Parathyroid adenoma (tissue), 2 donors: Measurements from ENCODE around the gene PYCARD.
"Not testable (repeated sequence)": the region's sequence is repeated elsewhere in the genome, so short reads cannot be mapped to it uniquely, and the experiment has no call there.

ENCODE experiments used
- H2AFZ ChIP-seq: fragments of 300-600 bp; sonication (generic); one replicate; pipeline ENCODE4 v1.7.0; 2017; ENCODE audit warnings: antibody characterized with exemption, mild to moderate bottlenecking
- H3K27ac ChIP-seq: fragments of 300-600 bp; sonication (generic); one replicate; pipeline ENCODE4 v1.7.0; 2017
- H3K27me3 ChIP-seq: fragments of 300-600 bp; sonication (generic); one replicate; pipeline ENCODE4 v1.7.0; 2017; ENCODE audit warnings: low read length; ENCODE audit not compliant: control insufficient read depth, insufficient read depth
- H3K36me3 ChIP-seq: fragments of 300-600 bp; sonication (generic); one replicate; pipeline ENCODE4 v1.7.0; 2017; ENCODE audit warnings: low read length; ENCODE audit not compliant: control insufficient read depth, insufficient read depth
- H3K4me1 ChIP-seq: fragments of 300-600 bp; sonication (generic); one replicate; pipeline ENCODE4 v1.7.0; 2017; ENCODE audit warnings: control low read depth
- H3K4me2 ChIP-seq: fragments of 300-600 bp; sonication (generic); one replicate; pipeline ENCODE4 v1.7.0; 2017; ENCODE audit warnings: low read length
- H3K4me3 ChIP-seq: fragments of 300-600 bp; sonication (generic); one replicate; pipeline ENCODE4 v1.7.0; 2017; ENCODE audit warnings: low read depth, low read length
- H3K79me2 ChIP-seq: fragments of 300-600 bp; sonication (generic); one replicate; pipeline ENCODE4 v1.7.0; 2017; ENCODE audit warnings: control low read depth
- H3K9ac ChIP-seq: fragments of 300-600 bp; sonication (generic); one replicate; pipeline ENCODE4 v1.7.0; 2017; ENCODE audit warnings: mild to moderate bottlenecking
- H3K9me3 ChIP-seq: fragments of 300-600 bp; sonication (generic); one replicate; pipeline ENCODE4 v1.7.0; 2017; ENCODE audit warnings: low read length; ENCODE audit not compliant: control insufficient read depth
- TF ChIP-seq, protein P1 (sequence below): fragments of 300-600 bp; sonication (generic); IDR thresholded peaks from one replicate; pipeline ENCODE4 v1.7.0; 2017; ENCODE audit warnings: antibody characterized with exemption, mild to moderate bottlenecking
- donor health status: primary hyperparathyroidism.

The PYCARD gene

DNA sequence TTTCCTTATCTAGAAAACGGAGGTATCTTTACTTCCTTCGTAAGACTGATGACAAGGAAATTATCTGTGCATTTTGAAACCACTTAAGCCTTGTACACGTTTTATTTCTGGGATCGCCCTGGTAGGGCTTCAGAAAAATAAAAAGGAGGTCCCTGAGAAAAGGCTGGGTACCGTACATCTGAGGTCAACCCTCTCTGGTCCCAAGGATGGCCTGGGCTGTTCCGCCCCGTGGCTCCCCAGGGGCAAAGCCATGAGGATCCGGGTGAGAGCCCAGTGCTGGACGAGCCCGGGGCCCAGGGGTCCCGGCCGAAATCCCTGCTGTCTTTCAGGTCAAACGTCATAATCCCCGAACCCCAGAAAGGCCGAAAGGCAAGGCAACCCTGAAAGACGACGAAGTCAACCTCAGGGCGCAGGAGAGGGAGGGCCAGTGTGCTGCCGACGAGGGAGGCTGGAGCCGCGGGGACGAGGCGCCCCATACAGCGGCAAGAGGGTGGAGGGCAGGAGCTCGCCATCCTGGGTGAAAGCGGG, 23.3 kb downstream of the PYCARD start:
- Histone ChIP-seq H3K9me3 (no peaks in the 10 kb centered on the region), H3K36me3 (no peaks in the 10 kb centered on the region), H2AFZ (peak overlapping the region; percentile 98), H3K4me1 (peaks cover 9% of the 10 kb centered on the region), H3K27ac (peak overlapping the region; percentile 97), H3K4me2 (peak overlapping the region; percentile 96), H3K27me3 (no peaks in the 10 kb centered on the region), H3K9ac (peak overlapping the region; percentile 98), H3K4me3 (peak overlapping the region; percentile 75), H3K79me2 (peaks cover 32% of the 10 kb centered on the region)
- TF ChIP-seq, protein P1, sequence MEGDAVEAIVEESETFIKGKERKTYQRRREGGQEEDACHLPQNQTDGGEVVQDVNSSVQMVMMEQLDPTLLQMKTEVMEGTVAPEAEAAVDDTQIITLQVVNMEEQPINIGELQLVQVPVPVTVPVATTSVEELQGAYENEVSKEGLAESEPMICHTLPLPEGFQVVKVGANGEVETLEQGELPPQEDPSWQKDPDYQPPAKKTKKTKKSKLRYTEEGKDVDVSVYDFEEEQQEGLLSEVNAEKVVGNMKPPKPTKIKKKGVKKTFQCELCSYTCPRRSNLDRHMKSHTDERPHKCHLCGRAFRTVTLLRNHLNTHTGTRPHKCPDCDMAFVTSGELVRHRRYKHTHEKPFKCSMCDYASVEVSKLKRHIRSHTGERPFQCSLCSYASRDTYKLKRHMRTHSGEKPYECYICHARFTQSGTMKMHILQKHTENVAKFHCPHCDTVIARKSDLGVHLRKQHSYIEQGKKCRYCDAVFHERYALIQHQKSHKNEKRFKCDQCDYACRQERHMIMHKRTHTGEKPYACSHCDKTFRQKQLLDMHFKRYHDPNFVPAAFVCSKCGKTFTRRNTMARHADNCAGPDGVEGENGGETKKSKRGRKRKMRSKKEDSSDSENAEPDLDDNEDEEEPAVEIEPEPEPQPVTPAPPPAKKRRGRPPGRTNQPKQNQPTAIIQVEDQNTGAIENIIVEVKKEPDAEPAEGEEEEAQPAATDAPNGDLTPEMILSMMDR, result no peak

GRCh38 chr16:31177136-31177535, 25.4 kb downstream of the PYCARD start:
- H3K27ac ChIP-seq, result no peak overlapping the region
- peaks cover 5% of the 10 kb centered on the region for H3K4me1 ChIP-seq
- H3K27me3 ChIP-seq, result no peaks in the 10 kb centered on the region
- H3K9me3 ChIP-seq, result no peaks in the 10 kb centered on the region
- no peak overlapping the region for H3K4me3 ChIP-seq
- peaks cover 22% of the 10 kb centered on the region for H3K79me2 ChIP-seq
- no peak overlapping the region for H3K4me2 ChIP-seq
- TF ChIP-seq, protein P1, result no peak
- H3K36me3 ChIP-seq, result no peaks in the 10 kb centered on the region
- no peak overlapping the region for H3K9ac ChIP-seq
- no peak overlapping the region for H2AFZ ChIP-seq

GRCh38 chr16:31170048-31170447, 32.5 kb downstream of the PYCARD start:
- not testable (repeated sequence) for H3K9me3 ChIP-seq

DNA sequence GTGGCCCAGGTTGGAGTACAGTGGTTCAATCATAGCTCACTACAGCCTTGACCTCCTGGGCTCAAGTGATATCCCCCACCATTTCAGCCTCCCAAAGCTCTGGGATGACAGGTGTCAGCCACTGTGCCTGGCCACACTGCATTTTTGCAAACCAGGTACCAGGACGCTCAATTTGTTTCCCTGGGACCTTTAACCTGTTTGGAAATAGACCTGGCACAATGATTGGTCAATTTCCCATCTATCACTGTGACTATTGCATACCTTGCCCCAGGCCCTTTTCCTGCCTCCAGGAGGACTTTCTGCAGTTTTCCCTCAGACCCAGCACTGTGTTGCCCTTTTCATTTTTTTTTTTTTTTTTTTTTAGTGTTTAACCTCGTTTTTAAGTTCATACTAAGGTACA, 33.7 kb downstream of the PYCARD start:
- H3K79me2 ChIP-seq, result no peaks in the 10 kb centered on the region
- no peaks in the 10 kb centered on the region for H3K4me1 ChIP-seq
- no peak overlapping the region for H3K9ac ChIP-seq
- no peaks in the 10 kb centered on the region for H3K27me3 ChIP-seq
- no peak overlapping the region for H3K27ac ChIP-seq
- no peak overlapping the region for H3K4me2 ChIP-seq
- no peak overlapping the region for H2AFZ ChIP-seq
- H3K36me3 ChIP-seq, result no peaks in the 10 kb centered on the region
- no peaks in the 10 kb centered on the region for H3K9me3 ChIP-seq
- no peak overlapping the region for H3K4me3 ChIP-seq
- TF ChIP-seq, protein P1, result no peak

More at GRCh38 chr16:31170048-31170447, 32.5 kb downstream of the PYCARD start:
- H3K9ac ChIP-seq, H3K4me1 ChIP-seq, H3K79me2 ChIP-seq, H3K27me3 ChIP-seq, H2AFZ ChIP-seq, H3K4me2 ChIP-seq, H3K36me3 ChIP-seq, H3K27ac ChIP-seq, H3K4me3 ChIP-seq: not testable (repeated sequence)

DNA sequence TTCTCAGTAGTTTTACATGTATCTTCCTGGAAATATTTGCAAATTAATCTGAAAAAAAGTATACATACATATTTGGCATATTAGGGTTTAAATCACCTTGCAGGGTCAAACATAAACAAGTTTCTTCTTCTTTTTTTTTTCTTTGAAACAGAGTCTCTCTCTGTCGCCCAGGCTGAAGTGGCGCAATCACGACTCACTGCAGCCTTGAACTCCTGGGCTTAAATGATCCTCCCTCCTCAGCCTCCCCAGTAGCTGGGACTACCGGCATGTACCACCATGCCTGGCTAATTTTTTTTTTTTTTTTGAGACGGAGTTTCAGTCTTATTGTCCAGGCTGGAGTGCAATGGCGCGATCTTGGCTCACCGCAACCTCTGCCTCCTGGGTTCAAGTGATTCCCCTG, 35.2 kb downstream of the PYCARD start:
- Histone ChIP-seq H2AFZ (no peak overlapping the region), H3K9me3 (no peaks in the 10 kb centered on the region), H3K4me3 (no peak overlapping the region), H3K27ac (no peak overlapping the region), H3K27me3 (no peaks in the 10 kb centered on the region), H3K9ac (no peak overlapping the region), H3K4me2 (no peak overlapping the region), H3K4me1 (no peaks in the 10 kb centered on the region), H3K79me2 (no peaks in the 10 kb centered on the region), H3K36me3 (no peaks in the 10 kb centered on the region)
- TF ChIP-seq, protein P1, result no peak
